MCF 10A (cell line): Measurements from ENCODE around the gene DNAH12. TPM values are rescaled to one million over a fixed set of nuclear protein-coding genes. Genes with fewer than 3 reads are reported as not detected.

Source experiments
- BruUV-seq: library from RNA; stranded (reverse); fragments of 400-500 nt; replicated peaks from 2 replicates; lab custom pipeline; 2021; lab: Mats Ljungman, UMichigan
- CTCF ChIA-PET: fragments of 300-600 bp; sonication (Branson Sonifier 250); formaldehyde crosslinking; extraction: SDS; loops from one replicate; lab custom pipeline; 2021; ENCODE audit warnings: antibody characterized with exemption, inconsistent platforms; lab: Yijun Ruan, JAX
- POLR2A ChIA-PET: fragments of 300-600, 350-650 bp; sonication (Branson Sonifier 250); formaldehyde crosslinking; extraction: SDS; loops from one replicate; lab custom pipeline; 2020; ENCODE audit warnings: antibody characterized with exemption, inconsistent platforms; lab: Yijun Ruan, JAX
- DNase-seq: peaks from one replicate; pipeline ENCODE4 v3.0.0-alpha.2; 2018; ENCODE audit not compliant: unreplicated experiment
- H3K27ac Mint-ChIP-seq: one replicate; pipeline ENCODE4 v1.8.0; 2022; ENCODE audit warnings: mild to moderate bottlenecking, low read depth, mixed read lengths; ENCODE audit not compliant: unreplicated experiment
- H3K27me3 Mint-ChIP-seq: one replicate; pipeline ENCODE4 v1.8.0; 2022; ENCODE audit warnings: mixed read lengths; ENCODE audit not compliant: insufficient read depth, unreplicated experiment
- H3K36me3 Mint-ChIP-seq: one replicate; pipeline ENCODE4 v1.8.0; 2022; ENCODE audit warnings: mild to moderate bottlenecking, moderate library complexity, mixed read lengths; ENCODE audit not compliant: insufficient read depth, unreplicated experiment
- H3K4me1 Mint-ChIP-seq: one replicate; pipeline ENCODE4 v1.8.0; 2022; ENCODE audit warnings: mixed read lengths; ENCODE audit not compliant: insufficient read depth, unreplicated experiment
- H3K4me3 Mint-ChIP-seq: one replicate; pipeline ENCODE4 v1.8.0; 2022; ENCODE audit warnings: mild to moderate bottlenecking, moderate library complexity, mixed read lengths; ENCODE audit not compliant: unreplicated experiment
- H3K9me3 Mint-ChIP-seq: one replicate; pipeline ENCODE4 v1.8.0; 2022; ENCODE audit warnings: mixed read lengths; ENCODE audit not compliant: unreplicated experiment
- intact Hi-C: fragments of 100-400 bp; cut with micrococcal nuclease; formaldehyde crosslinking; loops from 2 replicates; pipeline ENCODE4 v1.14.1; 2022
- total RNA-seq: library from RNA; stranded (reverse); gene quantifications from 2 replicates; pipeline ENCODE4 v1.2.3, GENCODE V29; 2022
- TF ChIP-seq, protein P1 (sequence below): fragments of 200-600 bp; IDR thresholded peaks from one replicate; pipeline ENCODE4 v1.8.0; 2022; ENCODE audit warnings: antibody characterized with exemption, mild to moderate bottlenecking; ENCODE audit not compliant: unreplicated experiment

The DNAH12 gene
- total RNA-seq, 1 experiment from 2014 or later: 0.58 TPM

DNA sequence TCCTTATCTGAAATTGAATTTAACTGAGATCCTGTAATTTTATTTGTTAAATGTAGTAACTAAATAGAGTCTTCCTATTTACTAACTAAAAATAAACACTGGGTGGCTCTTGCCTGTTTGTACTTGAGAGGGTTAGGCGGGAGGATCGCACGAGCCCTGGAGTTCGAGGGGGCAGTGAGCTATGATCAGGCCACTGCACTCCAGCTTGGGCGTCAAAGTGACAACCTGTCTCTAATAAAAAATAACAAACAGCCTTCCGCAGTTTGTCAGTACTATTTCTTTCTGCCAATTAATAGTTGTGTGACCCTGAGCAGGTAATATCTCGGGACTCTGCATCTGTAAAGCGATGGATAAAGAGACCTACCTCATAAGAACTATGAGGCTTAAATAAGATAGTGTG, 11.2 kb upstream of the DNAH12 start:
- ChIA-PET CTCF (interaction anchor here (0.5 to 2.0 kb wide), 3 partner anchors 10 to 301 kb away, joined by 3 to 6 read pairs (median 4); partner anchors contain the start of gene ARF4), POLR2A (interaction anchor here (0.7 to 8.3 kb wide), 15 partner anchors 10 to 873 kb away, joined by 3 to 153 read pairs (median 6); partner anchors contain the start of genes APPL1, ARF4 and DNAH12)
- H3K27ac Mint-ChIP-seq: peak overlapping the region; percentile 96
- intact Hi-C loops: loop anchor here (5.0 kb wide), 1 partner anchor 42 kb away; the partner anchor contains the start of gene ARF4
- no peaks in the 10 kb centered on the region for H3K9me3 Mint-ChIP-seq
- peaks cover 29% of the 10 kb centered on the region for H3K36me3 Mint-ChIP-seq
- peaks cover 12% of the 10 kb centered on the region for H3K4me1 Mint-ChIP-seq
- TF ChIP-seq, protein P1, sequence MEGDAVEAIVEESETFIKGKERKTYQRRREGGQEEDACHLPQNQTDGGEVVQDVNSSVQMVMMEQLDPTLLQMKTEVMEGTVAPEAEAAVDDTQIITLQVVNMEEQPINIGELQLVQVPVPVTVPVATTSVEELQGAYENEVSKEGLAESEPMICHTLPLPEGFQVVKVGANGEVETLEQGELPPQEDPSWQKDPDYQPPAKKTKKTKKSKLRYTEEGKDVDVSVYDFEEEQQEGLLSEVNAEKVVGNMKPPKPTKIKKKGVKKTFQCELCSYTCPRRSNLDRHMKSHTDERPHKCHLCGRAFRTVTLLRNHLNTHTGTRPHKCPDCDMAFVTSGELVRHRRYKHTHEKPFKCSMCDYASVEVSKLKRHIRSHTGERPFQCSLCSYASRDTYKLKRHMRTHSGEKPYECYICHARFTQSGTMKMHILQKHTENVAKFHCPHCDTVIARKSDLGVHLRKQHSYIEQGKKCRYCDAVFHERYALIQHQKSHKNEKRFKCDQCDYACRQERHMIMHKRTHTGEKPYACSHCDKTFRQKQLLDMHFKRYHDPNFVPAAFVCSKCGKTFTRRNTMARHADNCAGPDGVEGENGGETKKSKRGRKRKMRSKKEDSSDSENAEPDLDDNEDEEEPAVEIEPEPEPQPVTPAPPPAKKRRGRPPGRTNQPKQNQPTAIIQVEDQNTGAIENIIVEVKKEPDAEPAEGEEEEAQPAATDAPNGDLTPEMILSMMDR: no peak
- TSS peak; percentile 92 for BruUV-seq
- no peaks in the 10 kb centered on the region for H3K27me3 Mint-ChIP-seq
- no peak for DNase-seq
- H3K4me3 Mint-ChIP-seq: peak overlapping the region; percentile 63

DNA sequence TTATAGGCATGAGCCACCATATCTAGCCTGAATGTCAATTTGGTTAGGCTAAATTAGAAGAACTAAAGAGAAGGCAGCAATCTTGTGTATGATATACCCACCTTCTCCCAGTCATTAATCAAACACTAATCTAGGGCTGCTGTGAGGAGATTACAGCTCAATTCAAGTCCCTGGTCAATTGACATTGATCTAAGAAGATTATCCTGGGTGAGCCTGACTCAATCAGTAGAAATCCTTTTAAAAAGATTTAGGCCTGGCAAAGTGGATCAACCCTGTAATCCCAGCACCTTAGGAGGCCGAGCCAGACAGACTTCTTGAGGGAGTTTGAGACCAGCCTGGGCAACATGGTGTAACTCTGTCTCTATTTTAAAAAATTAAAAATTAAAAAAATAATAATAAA, 2.5 kb upstream of the DNAH12 start:
- H3K27me3 Mint-ChIP-seq: no peaks in the 10 kb centered on the region
- H3K36me3 Mint-ChIP-seq: no peaks in the 10 kb centered on the region
- TF ChIP-seq, protein P1: no peak
- no peak overlapping the region for H3K27ac Mint-ChIP-seq
- POLR2A ChIA-PET: interaction anchor here (1.2 to 3.0 kb wide), 2 partner anchors 9 to 104 kb away, joined by 3 to 20 read pairs; partner anchors contain the start of gene PDE12
- intact Hi-C loops: no loop called here
- CTCF ChIA-PET: interaction anchor here (0.7 to 1.9 kb wide), 2 partner anchors 150 to 843 kb away, joined by 4 read pairs; no protein-coding TSS in a partner anchor
- no peak for DNase-seq
- H3K4me1 Mint-ChIP-seq: no peaks in the 10 kb centered on the region
- no peak overlapping the region for H3K4me3 Mint-ChIP-seq
- no TSS peak for BruUV-seq
- H3K9me3 Mint-ChIP-seq: no peaks in the 10 kb centered on the region

DNA sequence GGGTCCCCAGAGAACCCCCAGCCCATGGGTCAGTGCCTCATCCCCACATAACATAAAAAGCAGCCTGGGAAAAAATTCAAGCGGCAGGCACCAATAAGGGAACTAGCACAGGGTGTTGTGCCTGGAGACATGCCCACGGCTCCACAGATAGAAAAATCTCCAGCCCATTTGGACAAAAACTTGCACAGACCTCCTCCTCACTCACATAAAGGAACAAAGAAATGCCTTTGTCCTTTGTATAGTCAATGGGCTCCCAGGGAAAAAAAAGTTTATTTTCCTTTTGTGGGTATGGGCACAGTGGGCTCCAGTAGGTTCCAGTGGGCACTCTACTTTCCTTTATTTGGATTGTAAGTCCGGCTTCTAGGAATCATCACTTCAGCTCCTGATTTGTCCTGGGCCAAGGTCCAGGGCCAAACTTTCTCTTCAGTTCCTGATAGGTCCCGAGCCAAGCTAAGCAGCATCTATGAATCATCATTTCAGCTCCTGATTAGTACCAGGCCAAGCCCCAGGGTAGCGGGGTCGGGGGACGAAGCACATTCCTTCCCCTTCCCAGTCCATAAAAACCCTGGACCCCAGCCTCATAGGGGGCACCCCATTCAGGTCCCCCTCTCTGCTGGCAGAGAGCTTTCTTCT, 1.6 kb upstream of the DNAH12 start:
- Mint-ChIP-seq H3K36me3 (no peaks in the 10 kb centered on the region), H3K9me3 (no peaks in the 10 kb centered on the region), H3K27me3 (no peaks in the 10 kb centered on the region), H3K4me3 (no peak overlapping the region), H3K4me1 (no peaks in the 10 kb centered on the region), H3K27ac (no peak overlapping the region)
- TF ChIP-seq, protein P1: no peak
- DNase-seq: no peak
- POLR2A ChIA-PET: interaction anchor here (0.6 to 3.0 kb wide), 4 partner anchors 10 to 103 kb away, joined by 3 to 20 read pairs (median 3); partner anchors contain the start of gene PDE12
- intact Hi-C loops: no loop called here
- CTCF ChIA-PET: interaction anchor here (0.6 to 1.9 kb wide), 4 partner anchors 9 to 149 kb away, joined by 3 to 4 read pairs (median 4); no protein-coding TSS in a partner anchor
- BruUV-seq: no TSS peak

DNA sequence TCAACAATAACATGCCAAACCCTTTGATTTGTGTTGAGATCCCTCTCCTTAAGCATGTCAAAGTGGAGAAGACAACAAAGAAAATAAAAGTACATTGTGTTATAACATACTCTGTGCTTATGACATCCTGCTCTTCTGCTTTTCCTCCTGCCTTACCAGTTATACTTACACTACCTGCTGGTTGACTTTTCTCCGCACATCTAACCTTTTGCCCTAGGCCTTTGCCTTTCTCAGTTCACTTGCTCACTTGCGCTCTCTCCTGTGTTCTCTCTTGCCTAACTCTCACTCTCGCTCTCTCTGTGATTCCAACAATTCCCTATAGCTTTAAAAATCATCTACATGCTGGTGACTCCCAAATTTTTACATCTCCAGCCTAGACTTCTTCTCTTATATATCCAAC, 5.7 kb downstream of the DNAH12 start:
- Mint-ChIP-seq H3K9me3 (no peaks in the 10 kb centered on the region), H3K4me3 (no peak overlapping the region), H3K27me3 (no peaks in the 10 kb centered on the region), H3K4me1 (no peaks in the 10 kb centered on the region), H3K27ac (no peak overlapping the region), H3K36me3 (no peaks in the 10 kb centered on the region)
- CTCF ChIA-PET: interaction anchor here (0.6 kb wide), 1 partner anchor 320 kb away, joined by 5 read pairs; no protein-coding TSS in a partner anchor
- intact Hi-C loops: no loop called here
- BruUV-seq: no TSS peak
- TF ChIP-seq, protein P1: no peak
- POLR2A ChIA-PET: no interaction called here
- DNase-seq: no peak
